ENCODE data around the gene RPS6KA5.

- TF ChIP-seq CTCF (IDR thresholded peaks at IDR 0.05; ENCODE audit: low read length) (peak; percentile 50), EZH2 (optimal IDR thresholded peaks at IDR 0.05; ENCODE audit: low read depth, low read length) (no peak), EZH2phosphoT487 (IDR thresholded peaks at IDR 0.05; ENCODE audit: low read length) (no peak)
Measured at GRCh38 chr14:90903101-90903500, 157.3 kb downstream of the RPS6KA5 start.
